Measurements from ENCODE around the gene PAPPA2. TPM values are rescaled to one million over a fixed set of nuclear protein-coding genes. Genes with fewer than 3 reads are reported as not detected.
"Not testable (repeated sequence)": the region's sequence is repeated elsewhere in the genome, so short reads cannot be mapped to it uniquely, and the experiment has no call there.

PAPPA2 gene
- polyA plus RNA-seq, 1 donor = 0.39 TPM

GRCh38 chr1:176603696-176604095 is 140.7 kb downstream of the PAPPA2 start:
- no peak for DNase-seq (ENCODE audit: low read depth)

GRCh38 chr1:176604461-176604860 is 141.5 kb downstream of the PAPPA2 start:
- no peak for DNase-seq (ENCODE audit: low read depth)

- no peak for DNase-seq (ENCODE audit: low read depth)
Measured at GRCh38 chr1:176605176-176605575, 142.2 kb downstream of the PAPPA2 start.

GRCh38 chr1:176609556-176610408 is 146.8 kb downstream of the PAPPA2 start:
- DNase-seq (ENCODE audit: low read depth) = no peak

GRCh38 chr1:176612791-176613190 is 149.8 kb downstream of the PAPPA2 start:
- DNase-seq (ENCODE audit: low read depth) = no peak

DNA sequence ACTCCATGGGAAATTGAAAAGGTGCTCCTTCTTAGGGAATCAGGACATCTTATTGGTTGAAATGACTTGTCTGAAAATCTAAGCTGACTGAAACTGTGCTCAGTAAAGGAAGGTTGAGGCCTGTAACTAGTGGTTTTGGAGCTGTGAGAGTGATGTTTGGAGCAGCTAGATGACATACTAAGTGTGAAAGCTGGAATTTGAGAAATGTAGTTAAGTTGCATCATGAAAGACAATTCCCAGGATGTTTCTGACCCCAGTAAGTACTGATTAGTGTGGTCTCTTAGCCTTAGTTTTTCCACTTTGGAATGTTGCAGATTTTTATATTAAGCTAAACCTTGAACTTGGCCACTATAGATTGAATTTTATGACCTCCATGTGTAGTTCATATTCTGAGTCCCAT is 154.9 kb downstream of the PAPPA2 start:
- DNase-seq (ENCODE audit: low read depth) = no peak

GRCh38 chr1:176619261-176619660 is 156.3 kb downstream of the PAPPA2 start:
- no peak for DNase-seq (ENCODE audit: low read depth)

DNA sequence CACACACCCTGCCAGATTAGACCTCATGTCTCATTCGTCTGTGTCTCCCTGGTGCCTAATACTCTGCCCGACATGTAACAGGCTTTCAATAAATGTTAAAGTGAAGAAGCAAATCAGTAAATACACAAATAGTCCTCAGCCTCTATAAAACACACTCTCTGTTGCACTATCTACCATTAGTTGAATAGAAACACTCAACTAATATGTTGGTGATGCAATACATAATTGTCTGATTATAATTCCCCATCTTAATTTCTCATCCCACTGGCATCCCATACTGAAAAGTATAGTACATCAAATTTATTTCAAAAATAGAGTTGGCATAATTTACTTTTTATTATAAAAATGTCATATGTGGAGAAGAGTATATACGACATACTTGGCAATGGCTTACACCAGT is 162.4 kb downstream of the PAPPA2 start:
- DNase-seq (ENCODE audit: low read depth) = no peak

GRCh38 chr1:176626572-176627061 is 163.6 kb downstream of the PAPPA2 start:
- no peak for DNase-seq (ENCODE audit: low read depth)

DNA sequence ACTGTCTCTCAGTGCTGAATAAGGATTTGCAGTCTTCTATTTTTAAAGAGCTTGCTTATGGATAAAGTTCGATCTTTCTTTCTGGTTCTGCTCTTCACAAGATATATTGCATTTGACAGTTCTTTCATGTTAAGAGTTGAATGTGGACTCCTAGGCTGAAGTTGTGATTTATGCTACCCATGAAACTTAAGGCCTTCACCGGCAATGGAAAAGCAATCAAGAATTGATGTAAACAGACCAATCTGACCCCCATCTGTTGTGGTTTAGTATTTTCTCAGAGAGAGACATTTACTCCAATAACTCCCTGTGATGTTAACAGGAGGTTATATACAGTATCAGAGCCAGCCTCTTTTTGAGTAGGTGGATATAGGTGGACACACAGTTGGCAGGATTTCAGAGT is 165.8 kb downstream of the PAPPA2 start:
- no peak for DNase-seq (ENCODE audit: low read depth)

DNA sequence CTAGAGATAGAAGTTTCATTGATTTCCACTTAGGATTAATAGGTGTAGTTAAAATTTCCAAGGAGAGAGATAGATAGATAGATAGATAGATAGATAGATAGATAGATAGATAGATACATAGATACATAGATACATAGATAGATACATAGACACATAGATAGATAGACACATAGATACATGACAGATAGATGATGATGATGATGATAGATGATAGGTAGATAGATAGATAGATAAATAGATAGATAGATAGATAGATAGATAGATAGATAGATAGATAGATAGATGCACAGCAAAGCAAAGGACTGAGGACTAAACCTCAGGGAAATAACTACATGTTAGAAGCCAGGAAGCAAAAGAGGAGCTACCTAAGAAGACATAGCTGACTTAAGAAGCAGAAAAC is 171.8 kb downstream of the PAPPA2 start:
- DNase-seq (ENCODE audit: low read depth) = not testable (repeated sequence)

DNA sequence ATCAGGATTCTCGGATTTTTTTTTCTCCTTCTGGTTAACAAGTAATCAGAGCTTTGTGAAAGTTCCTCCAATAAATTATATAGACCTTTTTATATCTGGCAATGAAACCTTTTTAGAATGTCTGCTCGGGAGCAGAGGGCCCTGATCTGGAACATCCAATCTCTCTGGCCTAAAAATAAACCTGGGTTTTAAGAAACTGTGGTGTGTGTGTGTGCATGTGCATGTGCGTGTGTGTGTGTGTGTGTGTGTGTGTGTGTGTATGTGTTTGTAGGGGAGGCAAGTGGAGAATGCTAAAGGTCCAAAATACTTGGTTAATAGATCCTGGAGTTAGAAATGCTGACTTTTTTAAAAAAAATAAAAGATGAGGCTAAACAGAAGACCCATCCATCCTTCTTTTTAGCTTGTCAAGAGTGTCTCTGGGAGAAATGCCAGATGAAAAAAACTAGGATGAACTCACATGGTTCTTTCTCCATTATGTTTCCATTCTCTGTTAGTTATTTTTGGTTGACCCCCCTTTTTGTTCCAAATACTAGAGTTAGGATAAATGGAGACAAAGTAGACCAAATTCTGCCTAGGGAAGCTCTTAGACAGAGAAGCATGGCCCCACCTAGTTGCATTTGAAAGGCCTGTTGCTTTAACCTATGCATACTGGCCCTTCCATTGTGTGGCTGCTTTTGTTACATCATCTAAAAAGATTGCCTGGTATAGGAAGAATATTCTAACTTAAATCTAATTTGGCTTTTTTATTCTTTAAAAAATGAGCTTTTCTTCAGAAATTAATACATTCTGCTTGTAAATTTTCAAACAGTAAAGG is 175.9 kb downstream of the PAPPA2 start:
- DNase-seq (ENCODE audit: low read depth) = no peak

DNA sequence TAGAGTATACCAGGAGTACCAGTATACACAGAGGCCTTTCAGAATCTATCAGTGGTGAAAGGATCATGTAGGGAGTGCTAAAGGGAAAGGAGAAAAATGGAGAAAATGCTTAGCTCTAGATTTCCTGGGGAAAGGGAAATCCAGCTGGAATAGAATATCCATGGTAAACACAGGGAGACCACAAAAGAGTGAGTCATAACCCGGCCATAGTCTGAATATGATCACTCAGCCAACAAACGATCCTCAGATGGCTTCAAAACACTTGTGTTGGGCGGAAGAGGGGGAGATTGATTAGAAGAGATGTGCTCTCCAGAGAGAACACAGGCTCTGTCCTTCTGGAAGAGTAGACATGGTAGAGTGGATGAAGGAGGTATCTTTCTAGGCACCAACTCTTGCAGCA is 180.6 kb downstream of the PAPPA2 start:
- DNase-seq (ENCODE audit: low read depth) = no peak

DNA sequence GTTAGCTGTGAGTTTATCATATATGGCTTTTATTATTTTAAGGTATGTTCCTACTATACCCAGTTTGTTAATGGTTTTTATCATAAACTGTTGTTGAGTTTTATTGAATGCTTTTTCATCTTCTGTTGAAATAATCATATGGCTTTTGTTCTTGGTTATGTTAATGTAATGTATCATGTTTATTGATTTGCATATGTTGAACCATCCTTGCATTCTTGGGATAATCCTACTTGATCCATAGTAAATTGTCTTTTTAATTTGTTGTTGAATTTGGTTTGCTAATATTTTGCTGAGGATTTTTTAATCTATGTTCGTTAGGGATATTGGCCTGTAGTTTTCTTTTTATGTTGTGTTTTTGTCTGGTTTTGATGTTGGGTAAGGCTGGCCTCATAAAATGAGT is 185.6 kb downstream of the PAPPA2 start:
- no peak for DNase-seq (ENCODE audit: low read depth)

DNA sequence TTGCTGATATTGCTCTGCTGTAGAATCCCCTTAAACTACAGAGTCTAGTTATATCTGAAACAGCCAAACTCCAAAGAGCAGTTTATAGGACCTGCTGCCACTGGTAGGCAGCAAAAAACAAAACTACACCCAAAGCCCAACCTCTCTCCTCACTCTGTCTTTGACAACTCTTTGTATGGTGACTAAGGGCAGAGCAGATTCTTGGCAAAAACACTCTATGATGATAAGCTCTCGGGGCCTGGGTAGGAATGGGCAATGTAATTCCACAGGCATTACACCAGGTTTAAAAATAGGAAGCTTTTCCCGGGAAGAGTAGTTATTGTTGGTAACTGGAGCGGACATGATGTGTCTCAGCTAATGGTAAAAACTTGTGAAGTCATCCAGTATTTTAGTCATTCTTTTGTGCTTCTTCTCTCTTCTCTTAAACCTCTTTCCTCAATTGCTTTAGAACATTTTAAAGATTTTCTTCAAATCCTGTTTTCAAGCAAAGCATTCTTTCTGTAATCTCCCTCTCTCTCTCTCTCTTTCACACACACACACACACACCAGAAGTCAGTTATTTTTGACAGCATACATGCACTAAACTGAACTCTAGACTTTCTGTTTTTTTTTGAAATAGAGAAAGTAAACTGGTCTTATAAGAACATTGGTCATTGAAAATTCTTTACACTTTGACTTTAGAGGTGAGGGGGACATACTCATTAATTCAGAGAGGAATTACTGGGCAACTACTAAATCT is 193.5 kb downstream of the PAPPA2 start:
- DNase-seq (ENCODE audit: low read depth) = no peak

GRCh38 chr1:176669782-176670181 is 206.8 kb downstream of the PAPPA2 start:
- no peak for DNase-seq (ENCODE audit: low read depth)

- DNase-seq (ENCODE audit: low read depth) = no peak
Measured at GRCh38 chr1:176670853-176671252, 207.9 kb downstream of the PAPPA2 start.

GRCh38 chr1:176682830-176683535 is 220.0 kb downstream of the PAPPA2 start:
- DNase-seq (ENCODE audit: low read depth) = no peak

DNA sequence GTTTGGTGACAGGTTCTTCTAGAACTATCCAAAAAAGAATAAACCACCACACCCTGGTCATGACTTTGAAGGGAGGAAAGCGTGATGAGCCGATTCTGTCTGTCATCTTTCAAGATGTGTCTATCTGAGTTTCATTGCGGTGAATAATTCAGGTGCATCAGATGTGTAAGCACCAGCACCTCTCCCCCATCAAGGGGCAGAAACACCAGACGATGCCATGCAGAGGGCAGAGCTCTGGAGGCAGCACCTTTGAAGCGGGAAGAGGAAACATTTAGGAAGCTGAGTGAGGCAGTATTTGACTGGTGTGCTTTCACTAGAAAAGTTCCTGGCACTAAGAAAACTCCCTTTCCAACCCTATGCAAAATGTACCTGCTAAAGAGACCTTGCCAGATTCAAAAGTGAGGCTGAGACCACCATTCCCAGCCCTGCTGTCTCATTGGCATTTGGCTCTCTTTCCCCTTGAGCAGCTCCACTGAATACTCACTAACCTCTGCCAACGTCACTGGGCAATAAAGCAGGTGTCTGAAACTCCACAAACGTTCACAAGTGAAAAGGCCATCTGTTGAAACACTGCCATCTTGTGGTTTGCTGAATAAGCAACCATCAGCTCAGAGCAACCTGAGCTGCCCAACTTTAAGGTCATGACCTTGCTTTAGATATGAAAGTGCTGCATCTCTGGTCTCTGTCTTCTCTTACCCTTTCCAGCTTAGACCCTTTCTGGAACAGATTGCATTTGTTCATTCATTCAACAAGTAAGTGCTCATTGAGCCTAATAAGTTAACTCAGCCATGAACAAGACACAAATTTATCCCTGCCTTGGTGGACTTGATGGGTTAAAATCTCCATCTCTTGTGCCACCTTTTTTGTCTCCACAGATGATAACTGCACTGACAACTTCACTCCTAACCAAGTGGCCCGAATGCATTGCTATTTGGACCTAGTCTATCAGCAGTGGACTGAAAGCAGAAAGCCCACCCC is 228.6 kb downstream of the PAPPA2 start:
- peak; percentile 16 for DNase-seq (ENCODE audit: low read depth)

GRCh38 chr1:176692431-176692830 is 229.5 kb downstream of the PAPPA2 start:
- DNase-seq (ENCODE audit: low read depth) = no peak

Data from forelimb muscle (tissue), 1 donor.